ENCODE measurements around the gene POLN.
A peak's percentile ranks its signal among the peaks of the same experiment; 100 is the strongest.

Gene POLN

DNA sequence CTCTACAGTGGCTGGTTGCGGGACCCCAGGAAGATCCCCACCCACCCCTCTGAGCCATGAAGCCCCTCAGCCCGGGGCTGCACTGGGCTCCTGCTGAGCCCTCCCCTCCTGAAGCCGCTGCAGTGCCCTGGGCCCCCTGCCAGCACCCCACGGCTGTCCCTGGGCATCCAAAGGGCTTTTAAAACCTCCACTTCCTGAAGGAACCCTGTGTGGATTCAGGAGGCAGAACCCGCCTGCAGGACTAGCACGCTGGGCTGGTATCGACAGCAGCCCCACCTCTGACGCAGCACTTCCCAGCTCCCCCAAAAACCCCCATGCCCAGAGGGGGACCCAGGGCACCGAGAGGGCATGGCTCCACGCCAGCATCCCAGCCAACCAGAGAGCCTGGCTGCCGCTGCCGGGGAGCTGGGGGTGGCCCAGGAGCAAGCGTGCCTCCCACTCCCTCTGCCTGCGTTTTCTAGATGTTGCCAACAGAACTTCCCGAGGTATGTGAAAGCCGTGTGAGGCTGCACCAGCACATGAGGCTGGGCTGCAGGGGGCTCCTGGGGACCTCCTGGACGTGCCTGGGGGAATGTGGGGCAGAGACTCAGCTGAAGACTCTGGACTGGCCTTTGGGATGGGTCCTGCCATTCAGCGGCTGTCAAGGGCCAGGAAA lies 13.7 kb upstream of the POLN start:
- Histone ChIP-seq H3K27ac (ENCODE audit: low read length) (peak overlapping the region; percentile 80), H3K27me3 (ENCODE audit: control insufficient read depth in 1 of 2, insufficient read depth in 2 of 2, low read length in 2 of 2) (no peaks in the 10 kb centered on the region), H3K4me3 (ENCODE audit: low read length in 2 of 2) (peak overlapping the region; percentile 22 to 49), H3K36me3 (ENCODE audit: control insufficient read depth in 2 of 2, insufficient read depth in 2 of 2, low read length in 2 of 2) (peaks cover 12 to 18% of the 10 kb centered on the region in 2 donors), H3K4me1 (ENCODE audit: control insufficient read depth, insufficient read depth, low read length) (peaks cover 69% of the 10 kb centered on the region), H3K9ac (ENCODE audit: low read length in 2 of 2) (peak overlapping the region in 1 of 2 donors; percentile 32), H3K9me3 (ENCODE audit: control insufficient read depth in 2 of 2, low read length in 2 of 2) (no peaks in the 10 kb centered on the region)

DNA sequence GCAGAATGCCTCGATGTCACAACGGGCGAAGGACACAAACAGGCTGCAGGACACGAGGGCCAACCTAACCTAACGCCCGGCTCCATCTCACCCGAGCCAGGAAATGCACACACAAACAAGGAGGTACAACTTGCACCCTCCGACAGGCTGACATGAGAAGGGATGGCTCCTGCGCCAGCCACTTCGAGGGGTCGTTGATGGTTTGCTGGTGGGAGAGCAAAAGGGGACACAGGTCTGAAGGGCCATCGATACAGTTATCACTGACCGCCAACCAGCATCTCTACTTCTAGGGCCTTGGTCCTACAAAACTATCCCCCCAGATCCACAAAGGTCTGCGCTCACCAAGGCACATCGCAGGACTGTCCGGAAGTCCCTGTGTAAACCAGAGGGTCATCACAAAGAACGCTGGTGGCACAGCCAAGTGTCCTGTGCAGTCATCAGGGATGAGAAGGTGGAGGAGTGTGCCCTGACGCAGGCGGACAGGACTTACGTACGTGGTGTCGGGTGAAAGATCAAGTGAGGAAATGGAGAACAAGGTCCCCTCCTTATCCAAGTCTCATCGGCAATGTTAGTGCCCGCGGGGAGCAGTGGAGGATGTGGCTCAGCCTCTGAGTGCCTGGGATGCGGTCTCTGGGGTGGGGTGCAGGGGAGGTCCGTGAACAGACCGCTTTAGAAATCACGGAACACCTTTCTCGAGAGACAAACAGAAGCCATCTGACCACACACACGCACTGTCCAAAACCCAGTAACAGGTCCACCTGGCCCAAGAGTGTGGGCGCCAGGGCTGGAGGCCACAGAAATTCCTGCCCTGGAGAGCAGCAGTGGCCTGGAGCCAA lies 13.0 kb upstream of the POLN start:
- Histone ChIP-seq H3K4me3 (ENCODE audit: low read length in 2 of 2) (peak overlapping the region in 1 of 2 donors; percentile 49), H3K36me3 (ENCODE audit: control insufficient read depth in 2 of 2, insufficient read depth in 2 of 2, low read length in 2 of 2) (peaks cover 15 to 24% of the 10 kb centered on the region in 2 donors), H3K9ac (ENCODE audit: low read length in 2 of 2) (no peak overlapping the region), H3K27ac (ENCODE audit: low read length) (peak overlapping the region; percentile 80), H3K9me3 (ENCODE audit: control insufficient read depth in 2 of 2, low read length in 2 of 2) (no peaks in the 10 kb centered on the region), H3K4me1 (ENCODE audit: control insufficient read depth, insufficient read depth, low read length) (peaks cover 62% of the 10 kb centered on the region), H3K27me3 (ENCODE audit: control insufficient read depth in 1 of 2, insufficient read depth in 2 of 2, low read length in 2 of 2) (no peaks in the 10 kb centered on the region)

DNA sequence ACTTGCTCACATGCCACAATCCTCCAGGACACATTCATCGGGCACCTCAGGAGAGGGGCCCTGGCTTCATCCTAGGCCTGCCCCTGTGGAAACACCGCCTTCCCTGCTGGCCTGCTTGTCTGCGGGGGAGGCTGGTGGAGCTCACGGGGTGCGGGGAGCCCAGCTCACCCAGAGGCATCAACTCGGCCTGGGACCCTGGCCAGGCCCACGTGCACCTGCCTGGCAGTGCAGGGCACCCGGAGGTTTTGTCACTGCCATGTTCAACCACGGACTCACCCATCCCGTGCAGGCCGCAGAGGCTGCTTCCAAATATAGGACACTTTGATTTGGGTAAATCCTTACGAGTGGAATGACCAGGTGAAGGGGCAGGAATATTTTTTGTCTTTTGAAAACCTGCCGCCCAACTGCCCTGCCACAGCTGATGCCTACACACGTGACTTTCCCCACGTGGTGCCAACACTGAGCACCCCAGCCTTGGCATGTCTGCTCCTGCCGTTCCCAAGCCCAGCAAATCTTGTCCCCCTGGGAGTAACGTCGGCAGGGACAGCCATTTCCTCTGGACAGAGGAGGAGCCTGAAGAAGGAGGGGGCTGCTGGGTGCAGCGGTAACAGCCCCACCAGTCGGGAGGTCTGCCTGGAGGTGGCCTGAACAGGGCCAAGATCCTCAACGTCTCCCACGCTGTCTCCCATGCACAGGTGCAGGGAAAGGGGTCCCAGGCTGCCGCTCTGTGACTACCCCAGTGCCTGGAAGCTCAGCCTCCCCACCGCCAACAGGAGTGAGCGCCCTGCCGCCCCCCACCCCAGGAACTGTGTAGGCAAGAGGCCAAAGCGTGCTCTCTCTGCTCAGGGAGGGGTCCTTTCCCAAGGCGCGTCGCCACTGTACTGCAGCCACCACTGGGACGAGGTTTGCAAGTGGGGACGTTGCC lies 11.5 kb upstream of the POLN start:
- Histone ChIP-seq H3K4me1 (ENCODE audit: control insufficient read depth, insufficient read depth, low read length) (peaks cover 47% of the 10 kb centered on the region), H3K4me3 (ENCODE audit: low read length in 2 of 2) (no peak overlapping the region), H3K36me3 (ENCODE audit: control insufficient read depth in 2 of 2, insufficient read depth in 2 of 2, low read length in 2 of 2) (peaks cover 20 to 34% of the 10 kb centered on the region in 2 donors), H3K9ac (ENCODE audit: low read length in 2 of 2) (no peak overlapping the region), H3K9me3 (ENCODE audit: control insufficient read depth in 2 of 2, low read length in 2 of 2) (no peaks in the 10 kb centered on the region), H3K27me3 (ENCODE audit: control insufficient read depth in 1 of 2, insufficient read depth in 2 of 2, low read length in 2 of 2) (no peaks in the 10 kb centered on the region), H3K27ac (ENCODE audit: low read length) (no peak overlapping the region)

DNA sequence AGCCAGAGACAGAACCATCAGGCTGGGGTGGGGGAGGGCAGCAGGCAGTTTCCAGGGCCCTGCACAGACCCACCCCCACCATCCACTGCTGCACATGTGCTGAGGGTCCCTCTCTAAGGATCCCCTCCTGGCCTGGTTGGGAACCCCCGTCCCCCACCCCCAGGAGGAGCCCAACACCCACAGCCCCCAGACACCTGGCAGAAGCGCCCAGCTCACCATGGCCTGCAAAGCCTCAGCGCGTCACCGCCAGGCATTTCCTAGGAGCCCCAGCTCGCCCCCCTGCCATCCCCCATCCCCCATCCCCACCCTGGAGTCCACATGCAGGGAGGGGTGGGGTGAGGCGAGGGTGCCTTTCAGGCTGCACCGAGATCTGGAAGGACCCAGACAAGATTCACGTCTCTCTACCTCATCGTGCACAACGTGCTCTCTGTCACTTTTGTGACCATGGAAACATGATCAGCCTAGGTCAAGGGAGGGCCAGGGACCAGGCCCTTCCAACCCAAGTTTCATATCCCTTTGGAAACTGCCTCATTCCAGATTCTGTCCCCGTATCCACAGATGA lies 10.7 kb upstream of the POLN start:
- H3K4me1 ChIP-seq (ENCODE audit: control insufficient read depth, insufficient read depth, low read length), result peaks cover 39% of the 10 kb centered on the region
- peaks cover 20 to 35% of the 10 kb centered on the region in 2 donors for H3K36me3 ChIP-seq (ENCODE audit: control insufficient read depth in 2 of 2, insufficient read depth in 2 of 2, low read length in 2 of 2)
- no peaks in the 10 kb centered on the region for H3K9me3 ChIP-seq (ENCODE audit: control insufficient read depth in 2 of 2, low read length in 2 of 2)
- no peak overlapping the region for H3K27ac ChIP-seq (ENCODE audit: low read length)
- no peak overlapping the region for H3K4me3 ChIP-seq (ENCODE audit: low read length in 2 of 2)
- no peak overlapping the region for H3K9ac ChIP-seq (ENCODE audit: low read length in 2 of 2)
- no peaks in the 10 kb centered on the region for H3K27me3 ChIP-seq (ENCODE audit: control insufficient read depth in 1 of 2, insufficient read depth in 2 of 2, low read length in 2 of 2)

DNA sequence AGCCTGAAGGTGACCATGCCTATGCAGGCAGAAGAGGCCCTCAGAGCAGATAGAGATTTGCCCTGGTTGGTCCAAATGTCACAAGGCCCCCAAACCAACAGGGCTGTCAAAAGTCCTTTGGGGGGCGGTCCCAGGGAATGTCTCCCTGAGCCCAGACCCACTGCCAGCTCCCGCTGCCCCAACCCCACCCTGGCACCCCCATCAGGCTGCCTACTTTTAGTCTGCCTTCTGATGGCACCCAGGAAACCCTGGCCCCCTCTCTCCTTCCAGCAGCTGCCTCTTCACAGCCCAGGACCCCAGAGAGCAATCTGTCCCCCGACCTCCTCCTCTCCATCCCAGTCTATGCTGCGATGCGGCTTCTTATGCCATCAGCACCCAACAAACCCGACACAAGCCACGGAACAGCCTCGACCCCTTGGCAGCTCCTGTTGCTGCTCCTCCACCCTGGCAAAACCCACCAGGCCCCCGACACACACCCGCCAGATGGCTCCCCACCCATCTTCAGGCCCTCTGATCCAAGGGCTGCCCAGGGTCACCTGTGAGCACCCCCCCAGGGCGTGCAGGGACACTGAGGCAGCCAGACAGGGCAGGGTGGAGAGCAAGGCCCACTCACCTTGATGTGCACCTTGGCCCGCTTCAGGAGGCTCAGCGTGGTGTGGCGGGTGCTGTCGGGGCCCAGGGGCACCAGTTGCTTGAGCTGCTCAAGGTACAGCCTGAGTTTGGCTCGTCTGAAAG lies 10.0 kb upstream of the POLN start:
- H3K36me3 ChIP-seq (ENCODE audit: control insufficient read depth in 2 of 2, insufficient read depth in 2 of 2, low read length in 2 of 2), result peaks cover 20 to 35% of the 10 kb centered on the region in 2 donors
- H3K9ac ChIP-seq (ENCODE audit: low read length in 2 of 2), result no peak overlapping the region
- no peak overlapping the region for H3K4me3 ChIP-seq (ENCODE audit: low read length in 2 of 2)
- no peaks in the 10 kb centered on the region for H3K9me3 ChIP-seq (ENCODE audit: control insufficient read depth in 2 of 2, low read length in 2 of 2)
- H3K27me3 ChIP-seq (ENCODE audit: control insufficient read depth in 1 of 2, insufficient read depth in 2 of 2, low read length in 2 of 2), result no peaks in the 10 kb centered on the region
- peaks cover 34% of the 10 kb centered on the region for H3K4me1 ChIP-seq (ENCODE audit: control insufficient read depth, insufficient read depth, low read length)
- no peak overlapping the region for H3K27ac ChIP-seq (ENCODE audit: low read length)

DNA sequence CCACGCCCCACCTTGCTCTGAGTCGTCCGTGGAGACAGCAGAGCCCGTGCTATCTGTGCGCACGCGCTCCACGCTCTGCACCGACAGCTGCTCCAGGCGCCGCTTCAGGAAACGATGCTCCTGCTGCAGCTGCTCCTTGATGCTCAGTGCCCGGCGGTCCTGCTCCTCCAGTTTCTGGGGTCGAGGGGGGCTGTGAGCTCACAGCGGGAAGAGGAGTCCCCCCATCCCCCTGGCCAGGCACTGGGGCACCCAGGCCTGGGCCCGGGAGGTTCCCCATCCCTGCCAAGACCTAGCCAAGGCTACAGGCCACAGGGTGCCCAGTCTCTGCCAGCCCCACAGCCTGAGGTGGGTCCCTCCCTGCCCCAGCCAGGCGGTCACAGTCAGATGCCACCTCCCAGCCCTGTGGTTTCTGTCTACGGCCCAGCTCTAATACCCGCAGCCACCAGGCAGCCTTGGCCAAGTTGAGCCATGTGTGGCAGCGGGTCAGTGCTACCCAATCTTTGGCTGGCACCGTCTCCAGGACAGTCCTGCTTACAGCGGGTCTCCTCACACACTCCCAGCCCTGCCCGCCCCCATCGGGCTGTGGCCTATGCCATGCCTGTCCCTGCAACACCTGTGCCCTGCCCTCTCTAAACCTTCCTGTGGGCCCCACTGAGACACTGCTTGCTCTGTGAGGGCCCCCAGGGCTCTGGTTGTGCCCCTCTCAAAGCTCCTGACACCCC lies 9.3 kb upstream of the POLN start:
- peaks cover 20 to 35% of the 10 kb centered on the region in 2 donors for H3K36me3 ChIP-seq (ENCODE audit: control insufficient read depth in 2 of 2, insufficient read depth in 2 of 2, low read length in 2 of 2)
- no peak overlapping the region for H3K9ac ChIP-seq (ENCODE audit: low read length in 2 of 2)
- H3K9me3 ChIP-seq (ENCODE audit: control insufficient read depth in 2 of 2, low read length in 2 of 2), result no peaks in the 10 kb centered on the region
- H3K27me3 ChIP-seq (ENCODE audit: control insufficient read depth in 1 of 2, insufficient read depth in 2 of 2, low read length in 2 of 2), result no peaks in the 10 kb centered on the region
- H3K4me3 ChIP-seq (ENCODE audit: low read length in 2 of 2), result no peak overlapping the region
- peaks cover 26% of the 10 kb centered on the region for H3K4me1 ChIP-seq (ENCODE audit: control insufficient read depth, insufficient read depth, low read length)
- H3K27ac ChIP-seq (ENCODE audit: low read length), result no peak overlapping the region

DNA sequence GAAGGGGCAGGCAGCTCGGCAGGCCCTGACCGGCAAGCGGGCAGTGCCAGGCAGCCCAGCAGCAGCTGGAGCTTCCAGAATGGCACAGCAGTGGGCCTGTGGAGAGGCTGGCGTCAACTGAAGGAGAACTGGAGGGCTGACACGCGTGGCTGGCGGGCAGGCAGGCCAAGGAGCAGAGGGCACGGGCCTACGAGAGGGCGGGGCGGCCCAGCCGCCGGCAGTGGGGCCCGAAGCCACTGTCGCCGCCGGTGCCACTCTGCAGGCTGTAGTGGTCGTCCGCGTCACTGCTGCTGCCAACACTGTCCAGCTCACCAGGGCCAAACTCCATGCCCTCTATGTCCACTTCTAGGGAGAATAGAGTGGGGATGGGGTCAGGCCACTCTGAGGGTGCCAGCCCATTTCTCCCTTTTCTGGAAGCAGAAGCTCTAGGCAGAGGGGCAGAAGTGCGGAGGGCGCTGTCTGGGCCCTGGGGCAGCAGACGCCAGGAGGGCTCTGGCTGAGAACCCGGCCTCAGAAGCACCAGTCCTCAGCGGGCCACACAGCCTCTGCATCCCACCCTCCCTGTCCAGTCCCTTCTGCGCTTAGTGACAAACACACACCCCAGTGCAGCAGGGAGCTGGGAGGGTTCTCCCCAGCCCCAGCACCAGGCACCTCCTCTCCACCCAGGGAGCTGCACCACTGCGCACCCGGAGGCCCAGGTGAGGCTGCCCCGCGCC lies 8.6 kb upstream of the POLN start:
- Histone ChIP-seq H3K36me3 (ENCODE audit: control insufficient read depth in 2 of 2, insufficient read depth in 2 of 2, low read length in 2 of 2) (peaks cover 20 to 35% of the 10 kb centered on the region in 2 donors), H3K4me1 (ENCODE audit: control insufficient read depth, insufficient read depth, low read length) (peaks cover 19% of the 10 kb centered on the region)

DNA sequence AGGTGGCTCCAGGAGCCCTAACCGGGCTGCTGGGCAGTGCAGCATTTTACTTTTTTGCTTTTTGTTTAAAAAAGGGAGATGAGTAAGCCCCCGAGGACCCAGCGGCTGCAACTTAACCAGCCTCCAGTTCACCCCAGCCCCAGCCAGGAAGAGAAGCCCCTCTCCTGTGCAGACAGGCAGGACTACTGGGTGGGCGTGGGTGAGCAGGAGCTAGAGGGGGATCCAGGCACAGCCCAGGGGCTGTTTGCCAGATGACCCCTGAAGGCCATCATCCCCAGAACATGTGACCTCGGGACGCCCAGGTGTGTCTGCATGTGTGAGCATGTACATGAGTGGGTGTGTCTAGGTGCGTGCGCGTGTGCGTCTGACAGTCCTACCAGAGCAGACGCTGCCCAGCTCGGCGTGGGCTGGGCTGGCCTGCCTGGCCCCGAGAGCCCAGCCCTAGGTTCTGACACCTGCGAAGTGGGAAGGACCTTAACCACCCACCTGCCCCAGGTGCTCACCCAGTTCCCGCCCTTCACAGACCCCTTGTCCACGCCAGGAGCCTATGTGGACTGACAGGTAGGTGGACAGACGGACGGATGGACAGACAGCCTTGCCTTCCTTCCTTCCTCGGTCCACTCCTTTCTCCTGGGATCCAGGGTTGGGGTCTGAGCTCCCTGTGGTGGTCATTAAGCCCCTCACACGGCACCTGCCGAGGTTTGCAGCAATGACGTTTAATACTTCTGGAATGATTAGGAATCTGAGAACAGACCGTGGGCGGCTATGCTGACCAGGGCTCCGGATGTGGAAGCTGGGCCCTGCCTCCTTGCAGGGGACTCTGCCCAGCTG lies 7.8 kb upstream of the POLN start:
- no peak overlapping the region for H3K9ac ChIP-seq (ENCODE audit: low read length in 2 of 2)
- H3K4me3 ChIP-seq (ENCODE audit: low read length in 2 of 2), result no peak overlapping the region
- no peaks in the 10 kb centered on the region for H3K27me3 ChIP-seq (ENCODE audit: control insufficient read depth in 1 of 2, insufficient read depth in 2 of 2, low read length in 2 of 2)
- no peaks in the 10 kb centered on the region for H3K9me3 ChIP-seq (ENCODE audit: control insufficient read depth in 2 of 2, low read length in 2 of 2)
- peaks cover 11% of the 10 kb centered on the region for H3K4me1 ChIP-seq (ENCODE audit: control insufficient read depth, insufficient read depth, low read length)
- H3K27ac ChIP-seq (ENCODE audit: low read length), result no peak overlapping the region
- peaks cover 20 to 30% of the 10 kb centered on the region in 2 donors for H3K36me3 ChIP-seq (ENCODE audit: control insufficient read depth in 2 of 2, insufficient read depth in 2 of 2, low read length in 2 of 2)

More for the DNA sequence above, 8.6 kb upstream of the POLN start:
- Histone ChIP-seq H3K4me3 (ENCODE audit: low read length in 2 of 2) (no peak overlapping the region), H3K9me3 (ENCODE audit: control insufficient read depth in 2 of 2, low read length in 2 of 2) (no peaks in the 10 kb centered on the region), H3K27me3 (ENCODE audit: control insufficient read depth in 1 of 2, insufficient read depth in 2 of 2, low read length in 2 of 2) (no peaks in the 10 kb centered on the region), H3K9ac (ENCODE audit: low read length in 2 of 2) (no peak overlapping the region), H3K27ac (ENCODE audit: low read length) (no peak overlapping the region)
